Measurements from ENCODE around the gene ATP5PD.
"Not testable (repeated sequence)": the region's sequence is repeated elsewhere in the genome, so short reads cannot be mapped to it uniquely, and the experiment has no call there.

ATP5PD gene

DNA sequence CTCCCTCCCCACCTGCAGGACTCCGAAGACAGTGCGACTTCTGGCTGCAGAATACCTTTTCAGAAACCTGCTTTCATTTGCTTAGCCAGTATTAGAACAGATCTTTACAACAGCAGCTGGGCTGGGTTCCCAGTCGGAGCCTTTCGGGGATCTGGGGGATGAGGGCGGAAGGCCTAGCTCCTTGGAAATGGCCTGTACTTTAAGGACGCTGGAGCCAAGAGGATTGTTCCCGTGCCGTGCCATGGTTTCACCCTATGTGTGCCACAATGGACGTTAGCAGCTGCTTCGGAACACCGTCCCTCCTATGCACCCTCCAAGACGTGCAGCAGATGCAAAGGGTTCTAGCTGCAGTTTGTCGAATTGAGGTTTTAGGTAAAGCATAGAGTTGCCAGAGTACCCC lies 16.4 kb upstream of the ATP5PD start:
- FAIRE-seq, result no peak
- TF ChIP-seq POLR2A (IDR thresholded peaks at IDR 0.05; ENCODE audit: low read depth, low read length) (no peak), POLR2AphosphoS5 (IDR thresholded peaks at IDR 0.05; ENCODE audit: low read depth, low read length) (no peak), TAF1 (IDR thresholded peaks at IDR 0.05; ENCODE audit: borderline replicate concordance, low read depth, low read length) (no peak)

DNA sequence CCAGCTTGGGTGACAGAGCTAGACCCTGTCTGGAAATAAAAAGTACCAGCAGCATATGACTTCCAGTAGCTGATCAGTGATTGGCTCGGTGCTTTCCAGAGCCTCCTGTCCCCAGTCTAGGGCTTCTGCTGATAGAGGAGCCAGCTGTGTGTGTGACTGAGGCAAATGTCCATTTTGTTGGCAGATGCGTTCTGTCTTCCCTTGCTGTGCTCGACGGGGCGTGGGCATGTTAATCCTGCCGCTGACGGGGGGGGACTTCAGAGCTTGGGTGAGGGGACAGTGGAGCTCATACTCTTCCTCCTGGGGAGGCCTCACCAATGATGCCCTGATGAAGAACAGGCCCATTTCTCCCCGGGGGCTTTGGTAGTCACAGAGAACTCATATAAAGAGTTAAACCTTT lies 14.8 kb upstream of the ATP5PD start:
- TF ChIP-seq POLR2A (IDR thresholded peaks at IDR 0.05; ENCODE audit: low read depth, low read length), result no peak
- TF ChIP-seq TAF1 (IDR thresholded peaks at IDR 0.05; ENCODE audit: borderline replicate concordance, low read depth, low read length), result no peak
- no peak for TF ChIP-seq POLR2AphosphoS5 (IDR thresholded peaks at IDR 0.05; ENCODE audit: low read depth, low read length)
- DNase-seq (ENCODE audit: insufficient read length) (no peak), FAIRE-seq (no peak)

More for the DNA sequence above, 16.4 kb upstream of the ATP5PD start:
- no peak for DNase-seq (ENCODE audit: insufficient read length)

- FAIRE-seq (no peak), DNase-seq (ENCODE audit: insufficient read length) (no peak)
- TF ChIP-seq TAF1 (IDR thresholded peaks at IDR 0.05; ENCODE audit: borderline replicate concordance, low read depth, low read length) (no peak), POLR2A (IDR thresholded peaks at IDR 0.05; ENCODE audit: low read depth, low read length) (no peak), POLR2AphosphoS5 (IDR thresholded peaks at IDR 0.05; ENCODE audit: low read depth, low read length) (no peak)
Measured at GRCh38 chr17:75061055-75061438, 14.3 kb upstream of the ATP5PD start.

- TF ChIP-seq TAF1 (IDR thresholded peaks at IDR 0.05; ENCODE audit: borderline replicate concordance, low read depth, low read length) (no peak), POLR2AphosphoS5 (IDR thresholded peaks at IDR 0.05; ENCODE audit: low read depth, low read length) (no peak), POLR2A (IDR thresholded peaks at IDR 0.05; ENCODE audit: low read depth, low read length) (no peak)
- FAIRE-seq (no peak), DNase-seq (ENCODE audit: insufficient read length) (no peak)
Measured at GRCh38 chr17:75060434-75061054, 13.8 kb upstream of the ATP5PD start.

GRCh38 chr17:75059369-75060345 lies 12.9 kb upstream of the ATP5PD start:
- no peak for DNase-seq (ENCODE audit: insufficient read length)
- no peak for FAIRE-seq
- TF ChIP-seq POLR2A (IDR thresholded peaks at IDR 0.05; ENCODE audit: low read depth, low read length) (no peak), POLR2AphosphoS5 (IDR thresholded peaks at IDR 0.05; ENCODE audit: low read depth, low read length) (no peak)

DNA sequence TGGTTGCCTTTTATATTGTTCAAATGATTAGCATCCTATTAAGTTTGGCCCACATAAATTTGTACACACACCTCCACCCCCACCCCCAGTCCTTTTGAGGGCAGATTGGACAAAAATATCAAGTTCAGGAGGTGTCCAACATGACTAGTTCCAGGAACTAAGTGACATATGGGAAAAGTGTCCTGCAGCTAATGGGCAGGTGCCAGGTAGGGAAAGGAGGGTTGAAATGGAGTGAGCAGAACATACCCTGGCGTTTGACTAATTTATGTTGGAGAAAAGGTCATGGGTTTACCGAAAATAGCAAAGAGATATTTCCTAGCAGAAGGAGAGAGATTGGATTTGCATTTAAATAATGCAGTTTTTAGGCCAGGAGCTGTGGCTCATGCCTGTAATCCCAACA lies 5.2 kb upstream of the ATP5PD start:
- DNase-seq (ENCODE audit: insufficient read length), result no peak
- TF ChIP-seq TAF1 (IDR thresholded peaks at IDR 0.05; ENCODE audit: borderline replicate concordance, low read depth, low read length) (no peak), POLR2AphosphoS5 (IDR thresholded peaks at IDR 0.05; ENCODE audit: low read depth, low read length) (no peak), POLR2A (IDR thresholded peaks at IDR 0.05; ENCODE audit: low read depth, low read length) (no peak)
- FAIRE-seq, result no peak

DNA sequence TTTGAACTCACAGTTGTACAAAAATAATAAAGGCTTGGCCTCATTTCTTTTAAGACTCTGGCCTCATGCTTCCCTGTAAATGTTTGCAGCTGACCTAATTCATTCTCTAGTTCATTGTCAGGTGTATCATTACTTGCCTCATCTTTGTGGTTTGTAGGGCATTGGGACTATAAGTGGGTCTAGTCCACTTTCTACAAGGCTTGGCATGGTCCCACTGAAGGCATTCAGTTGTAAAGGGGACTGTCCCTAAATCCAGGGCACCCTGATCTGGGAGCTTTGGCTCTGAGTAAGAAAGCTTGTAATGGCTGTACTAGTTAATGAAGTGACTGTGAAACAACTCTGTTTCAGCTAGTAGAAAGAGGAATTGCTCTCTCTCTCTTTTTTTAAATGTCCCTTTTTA lies 2.9 kb upstream of the ATP5PD start:
- DNase-seq (ENCODE audit: insufficient read length) (no peak), FAIRE-seq (no peak)
- TF ChIP-seq TAF1 (IDR thresholded peaks at IDR 0.05; ENCODE audit: borderline replicate concordance, low read depth, low read length), result no peak
- no peak for TF ChIP-seq POLR2A (IDR thresholded peaks at IDR 0.05; ENCODE audit: low read depth, low read length)
- no peak for TF ChIP-seq POLR2AphosphoS5 (IDR thresholded peaks at IDR 0.05; ENCODE audit: low read depth, low read length)

GRCh38 chr17:75049057-75049456 lies 2.3 kb upstream of the ATP5PD start:
- TF ChIP-seq POLR2AphosphoS5 (IDR thresholded peaks at IDR 0.05; ENCODE audit: low read depth, low read length) (no peak), TAF1 (IDR thresholded peaks at IDR 0.05; ENCODE audit: borderline replicate concordance, low read depth, low read length) (no peak), POLR2A (IDR thresholded peaks at IDR 0.05; ENCODE audit: low read depth, low read length) (no peak)
- DNase-seq (ENCODE audit: insufficient read length), result no peak
- FAIRE-seq, result no peak

DNA sequence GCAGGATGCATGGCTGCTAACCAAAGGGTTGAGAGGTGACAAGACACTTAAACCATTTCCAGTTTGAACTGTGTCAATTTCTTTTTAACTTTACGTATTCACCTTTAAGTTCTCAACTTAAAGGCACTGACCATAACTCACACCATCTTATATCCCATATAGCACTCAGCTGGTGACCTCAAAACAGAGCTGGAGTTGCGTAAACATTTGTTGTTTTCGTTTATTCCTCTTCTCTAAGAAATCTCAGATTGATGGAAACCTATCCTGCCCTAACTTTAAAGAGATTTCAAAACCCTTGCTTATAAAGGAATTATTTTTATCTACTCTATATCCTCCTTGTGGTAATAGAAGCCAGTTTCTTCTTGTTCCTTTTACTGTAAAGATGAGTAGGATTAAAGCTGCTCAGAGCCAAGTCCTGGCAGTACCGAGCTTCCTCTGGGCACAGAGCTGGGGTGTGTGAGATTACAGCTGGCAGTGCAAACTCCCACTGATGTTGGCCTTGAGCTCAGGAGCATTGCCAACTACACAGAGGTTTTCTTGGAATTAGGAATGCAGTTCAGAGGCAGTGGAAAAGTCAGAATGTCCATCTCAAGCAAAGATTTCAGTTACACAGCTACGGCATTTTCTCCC lies 1.6 kb upstream of the ATP5PD start:
- DNase-seq (ENCODE audit: insufficient read length) (no peak), FAIRE-seq (no peak)
- TF ChIP-seq POLR2A (IDR thresholded peaks at IDR 0.05; ENCODE audit: low read depth, low read length) (no peak), TAF1 (IDR thresholded peaks at IDR 0.05; ENCODE audit: borderline replicate concordance, low read depth, low read length) (no peak), POLR2AphosphoS5 (IDR thresholded peaks at IDR 0.05; ENCODE audit: low read depth, low read length) (no peak)

DNA sequence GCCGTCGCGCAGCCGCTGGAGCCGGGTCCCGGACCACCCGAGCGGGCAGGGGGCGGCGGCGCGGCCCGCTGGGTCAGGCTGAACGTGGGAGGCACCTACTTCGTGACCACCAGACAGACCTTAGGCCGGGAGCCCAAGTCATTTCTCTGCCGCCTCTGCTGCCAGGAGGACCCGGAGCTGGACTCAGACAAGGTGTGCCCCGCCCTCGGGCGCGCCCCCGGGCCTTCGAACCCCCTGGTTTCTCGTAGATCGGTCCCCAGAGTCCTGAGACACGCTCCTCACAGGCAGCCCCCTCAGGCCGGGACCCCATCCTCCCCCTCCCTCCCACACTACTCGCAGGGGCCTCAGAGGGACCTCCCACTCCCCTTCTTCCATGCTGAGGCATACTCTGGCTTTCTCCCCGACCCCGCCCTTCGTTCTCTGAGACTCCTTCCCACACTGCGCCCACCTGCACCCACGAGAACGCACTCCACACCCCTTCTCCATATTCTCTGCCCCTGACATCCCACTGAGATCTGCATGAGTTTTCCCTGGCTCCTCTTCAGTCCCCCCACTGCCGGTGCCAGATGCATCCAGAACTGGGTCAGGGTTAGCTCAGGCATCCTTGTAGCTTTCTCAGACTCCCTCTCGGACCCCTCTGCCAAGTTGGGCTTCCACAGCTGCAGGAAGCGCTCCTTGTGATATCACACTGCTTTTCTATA lies 779 bp upstream of the ATP5PD start:
- no peak for FAIRE-seq
- TF ChIP-seq TAF1 (IDR thresholded peaks at IDR 0.05; ENCODE audit: borderline replicate concordance, low read depth, low read length) (no peak), POLR2AphosphoS5 (IDR thresholded peaks at IDR 0.05; ENCODE audit: low read depth, low read length) (no peak), POLR2A (IDR thresholded peaks at IDR 0.05; ENCODE audit: low read depth, low read length) (no peak)
- no peak for DNase-seq (ENCODE audit: insufficient read length)

DNA sequence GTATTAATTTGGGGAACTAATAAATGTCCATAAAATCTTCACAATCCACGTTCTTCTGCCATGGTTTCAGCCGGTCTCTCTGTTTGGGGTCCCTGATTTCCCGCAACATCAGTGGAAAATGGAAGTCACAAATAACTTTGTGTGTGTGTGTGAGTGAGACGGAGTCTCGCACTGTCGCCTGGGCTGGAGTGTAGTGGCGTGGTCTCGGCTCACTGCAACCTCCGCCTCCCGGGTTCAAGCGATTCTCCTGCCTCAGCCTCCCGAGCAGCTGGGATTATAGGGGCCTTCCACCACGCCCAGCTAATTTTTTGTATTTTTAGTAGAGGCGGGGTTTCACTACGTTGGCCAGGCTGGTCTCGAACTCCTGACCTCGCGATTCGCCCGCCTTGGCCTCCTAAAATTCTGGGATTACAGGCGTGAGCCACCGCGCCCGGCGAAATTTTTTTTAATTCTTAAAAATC lies 793 bp downstream of the ATP5PD start:
- not testable (repeated sequence) for FAIRE-seq; DNase-seq (ENCODE audit: insufficient read length)

Data from GM12892 (cell line).